Measurements from ENCODE around the gene NLRC5. TPM values are rescaled to one million over a fixed set of nuclear protein-coding genes. Genes with fewer than 3 reads are reported as not detected.

NLRC5 gene
- total and polyA plus RNA-seq, 9 of the 15 experiments (the other 6 are each of a cell fraction or from before 2014, with no cell fraction given) = 0.59 to 0.71 TPM; not detected in 7

- no peak for TF ChIP-seq CUX1 (CRISPR knock-in tag; IDR thresholded peaks at IDR 0.05)
- TF ChIP-seq KAT8 (IDR thresholded peaks at IDR 0.05; ENCODE audit: low read depth) = no peak
- TF ChIP-seq VEZF1 (CRISPR knock-in tag; IDR thresholded peaks at IDR 0.05) = peak; percentile 50; the same call in 1 of the 2 replicates
- TF ChIP-seq KLF16 (IDR thresholded peaks at IDR 0.05) = peak; percentile 62; the same call in 1 of the 2 replicates
- 0 out of 4 replicates have a peak, but pooled peaks of 1 of the 2 experiments have one; percentile 39 for TF ChIP-seq SIN3A (IDR thresholded peaks at IDR 0.05; ENCODE audit: borderline replicate concordance in 2 of 2, control insufficient read depth in 1 of 2, low read depth in 2 of 2, low read length in 2 of 2)
These were observed 95.0 kb downstream of the NLRC5 start (continued) for GRCh38 chr16:57084257-57084770.
